Hepatocyte (in vitro differentiated cells): Measurements from ENCODE around the gene DNAJC2. TPM values are rescaled to one million over a fixed set of nuclear protein-coding genes. Genes with fewer than 3 reads are reported as not detected.

ENCODE experiments used
- DNase-seq: peaks from one replicate; pipeline ENCODE4 v3.0.0-alpha.2; 2016; ENCODE audit warnings: low spot score
- H2AFZ ChIP-seq: fragments of 200-600 bp; sonication (generic); 2 replicates; pipeline ENCODE4 v1.6.0; 2016; ENCODE audit warnings: antibody characterized with exemption, mild to moderate bottlenecking
- H3K27ac ChIP-seq: fragments of 200-600 bp; sonication (generic); 2 replicates; pipeline ENCODE4 v1.5.1; 2016; ENCODE audit warnings: mild to moderate bottlenecking
- H3K27me3 ChIP-seq: fragments of 200-600 bp; sonication (generic); 2 replicates; pipeline ENCODE4 v1.6.1; 2016
- H3K36me3 ChIP-seq: fragments of 200-600 bp; sonication (generic); replicated peaks from 2 replicates; pipeline ENCODE4 v1.5.1; 2016; ENCODE audit warnings: low read depth; ENCODE audit not compliant: insufficient read depth
- H3K4me1 ChIP-seq: fragments of 200-600 bp; sonication (generic); 2 replicates; pipeline ENCODE4 v1.5.1; 2016; ENCODE audit warnings: mild to moderate bottlenecking, moderate library complexity; ENCODE audit not compliant: insufficient read depth
- H3K4me2 ChIP-seq: fragments of 200-600 bp; sonication (generic); 2 replicates; pipeline ENCODE4 v1.6.0; 2016
- H3K4me3 ChIP-seq: fragments of 200-600 bp; sonication (generic); 2 replicates; pipeline ENCODE4 v1.5.1; 2016; ENCODE audit warnings: mild to moderate bottlenecking
- H3K79me2 ChIP-seq: fragments of 200-600 bp; sonication (generic); 2 replicates; pipeline ENCODE4 v1.6.0; 2017; ENCODE audit warnings: mild to moderate bottlenecking
- H3K9me2 ChIP-seq: fragments of 200-600 bp; sonication (generic); replicated peaks from 2 replicates; pipeline ENCODE4 v1.6.0; 2017; ENCODE audit warnings: mild to moderate bottlenecking; ENCODE audit not compliant: insufficient read depth
- H3K9me3 ChIP-seq: fragments of 200-600 bp; sonication (generic); 2 replicates; pipeline ENCODE4 v1.5.1; 2016; ENCODE audit warnings: low read depth, mild to moderate bottlenecking
- H4K20me1 ChIP-seq: fragments of 200-600 bp; sonication (generic); 2 replicates; pipeline ENCODE4 v1.6.0; 2016; ENCODE audit warnings: mild to moderate bottlenecking; ENCODE audit not compliant: insufficient read depth, poor library complexity, severe bottlenecking
- EZH2 ChIP-seq: fragments of 200-600 bp; sonication (generic); IDR thresholded peaks from 2 replicates; pipeline ENCODE4 v1.6.1; 2016; ENCODE audit warnings: antibody characterized with exemption, mild to moderate bottlenecking, borderline replicate concordance
- EZH2phosphoT487 ChIP-seq: fragments of 200-600 bp; sonication (generic); IDR thresholded peaks from one replicate; pipeline ENCODE4 v1.6.1; 2018; ENCODE audit warnings: antibody characterized with exemption, mild to moderate bottlenecking, low read depth, moderate library complexity; ENCODE audit not compliant: unreplicated experiment, severe bottlenecking
- WGBS: methylation state at CpG from one replicate; pipeline ENCODE4 v1.1.6; 2016; ENCODE audit warnings: low lambda C conversion rate; ENCODE audit errors: missing lambda C conversion rate; 5-methylcytosine and 5-hydroxymethylcytosine counted together
- polyA plus RNA-seq: library from polyadenylated mRNA; unstranded; fragments of >200 nt; fragmentation: Nextera tagmentation; extraction: Ambion mirVana; gene quantifications from 2 replicates; pipeline ENCODE4 v1.2.1, GENCODE V29; 2016
- total RNA-seq: library from RNA; depleted of rRNA; stranded (reverse); fragments of >200 nt; gene quantifications from 2 replicates; pipeline ENCODE4 v1.2.3, GENCODE V29; 2014
- TF ChIP-seq, protein P1 (sequence below): fragments of 200-600 bp; sonication (generic); IDR thresholded peaks from 2 replicates; pipeline ENCODE4 v1.5.1; 2016; ENCODE audit warnings: antibody characterized with exemption, mild to moderate bottlenecking; ENCODE audit not compliant: poor library complexity

Gene DNAJC2, protein sequence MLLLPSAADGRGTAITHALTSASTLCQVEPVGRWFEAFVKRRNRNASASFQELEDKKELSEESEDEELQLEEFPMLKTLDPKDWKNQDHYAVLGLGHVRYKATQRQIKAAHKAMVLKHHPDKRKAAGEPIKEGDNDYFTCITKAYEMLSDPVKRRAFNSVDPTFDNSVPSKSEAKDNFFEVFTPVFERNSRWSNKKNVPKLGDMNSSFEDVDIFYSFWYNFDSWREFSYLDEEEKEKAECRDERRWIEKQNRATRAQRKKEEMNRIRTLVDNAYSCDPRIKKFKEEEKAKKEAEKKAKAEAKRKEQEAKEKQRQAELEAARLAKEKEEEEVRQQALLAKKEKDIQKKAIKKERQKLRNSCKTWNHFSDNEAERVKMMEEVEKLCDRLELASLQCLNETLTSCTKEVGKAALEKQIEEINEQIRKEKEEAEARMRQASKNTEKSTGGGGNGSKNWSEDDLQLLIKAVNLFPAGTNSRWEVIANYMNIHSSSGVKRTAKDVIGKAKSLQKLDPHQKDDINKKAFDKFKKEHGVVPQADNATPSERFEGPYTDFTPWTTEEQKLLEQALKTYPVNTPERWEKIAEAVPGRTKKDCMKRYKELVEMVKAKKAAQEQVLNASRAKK
- total RNA-seq (22.8 and 24.8 TPM in 2 replicates), polyA plus RNA-seq (33.7 and 38.2 TPM in 2 replicates)

DNA sequence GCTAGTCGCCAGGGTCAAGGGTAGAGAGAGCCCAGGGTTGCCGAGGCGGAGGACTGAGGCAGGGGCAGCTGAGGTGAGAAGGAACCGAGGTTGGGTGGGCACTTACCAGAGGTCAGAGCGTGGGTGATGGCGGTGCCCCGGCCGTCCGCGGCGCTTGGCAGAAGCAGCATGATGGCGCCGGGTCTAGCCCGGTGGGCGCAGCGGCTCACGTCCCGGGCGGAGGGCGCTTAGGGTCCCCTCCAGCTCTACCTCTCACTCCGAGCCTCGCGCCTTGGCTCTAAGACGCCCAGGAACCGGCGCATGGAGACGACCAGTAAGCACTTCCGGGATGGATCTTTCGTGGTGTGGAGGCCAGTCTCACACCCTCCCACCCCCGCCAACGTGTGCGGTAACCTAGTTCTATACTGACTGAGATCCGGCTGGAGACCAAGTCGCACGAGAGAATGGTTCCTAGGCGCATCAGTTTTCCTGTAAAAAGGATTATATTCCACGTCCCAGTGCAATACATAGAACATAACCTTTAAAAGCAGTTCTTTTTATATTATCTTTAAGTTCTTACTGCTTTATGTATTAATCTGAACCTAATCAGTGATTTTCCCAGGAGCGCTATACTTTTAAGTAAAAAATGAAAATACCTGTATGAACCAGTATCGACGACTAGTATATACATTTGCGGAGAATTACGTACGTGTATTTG lies at the start of gene DNAJC2:
TSS of gene DNAJC2 (minus strand) at position 315 of the 697 bp plus-strand sequence. CDS start at position 170, 145 bp downstream.
- 13% methylated on average over 43 of the region's 43 CpGs for WGBS
- no peaks in the 10 kb centered on the region for H3K27me3 ChIP-seq
- H3K4me1 ChIP-seq, result peaks cover 22% of the 10 kb centered on the region
- peak within 1 kb of the TSS; percentile 95 for H3K27ac ChIP-seq
- no peaks in the 10 kb centered on the region for H3K9me3 ChIP-seq
- H3K79me2 ChIP-seq, result peaks cover 68% of the 10 kb centered on the region
- H3K4me2 ChIP-seq, result peak within 1 kb of the TSS; percentile 78
- H3K36me3 ChIP-seq, result no peaks in the 10 kb centered on the region
- no peaks in the 10 kb centered on the region for H3K9me2 ChIP-seq
- H2AFZ ChIP-seq, result peak within 1 kb of the TSS; percentile 97
- peaks cover 12% of the 10 kb centered on the region for H4K20me1 ChIP-seq
- TF ChIP-seq EZH2phosphoT487 (no peak), EZH2 (no peak)
- TF ChIP-seq, protein P1, sequence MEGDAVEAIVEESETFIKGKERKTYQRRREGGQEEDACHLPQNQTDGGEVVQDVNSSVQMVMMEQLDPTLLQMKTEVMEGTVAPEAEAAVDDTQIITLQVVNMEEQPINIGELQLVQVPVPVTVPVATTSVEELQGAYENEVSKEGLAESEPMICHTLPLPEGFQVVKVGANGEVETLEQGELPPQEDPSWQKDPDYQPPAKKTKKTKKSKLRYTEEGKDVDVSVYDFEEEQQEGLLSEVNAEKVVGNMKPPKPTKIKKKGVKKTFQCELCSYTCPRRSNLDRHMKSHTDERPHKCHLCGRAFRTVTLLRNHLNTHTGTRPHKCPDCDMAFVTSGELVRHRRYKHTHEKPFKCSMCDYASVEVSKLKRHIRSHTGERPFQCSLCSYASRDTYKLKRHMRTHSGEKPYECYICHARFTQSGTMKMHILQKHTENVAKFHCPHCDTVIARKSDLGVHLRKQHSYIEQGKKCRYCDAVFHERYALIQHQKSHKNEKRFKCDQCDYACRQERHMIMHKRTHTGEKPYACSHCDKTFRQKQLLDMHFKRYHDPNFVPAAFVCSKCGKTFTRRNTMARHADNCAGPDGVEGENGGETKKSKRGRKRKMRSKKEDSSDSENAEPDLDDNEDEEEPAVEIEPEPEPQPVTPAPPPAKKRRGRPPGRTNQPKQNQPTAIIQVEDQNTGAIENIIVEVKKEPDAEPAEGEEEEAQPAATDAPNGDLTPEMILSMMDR, result no peak
- DNase-seq, result peak; percentile 93
- peak within 1 kb of the TSS; percentile 78 for H3K4me3 ChIP-seq

- H2AFZ ChIP-seq, result no peak overlapping the region
- peak overlapping the region; percentile 3 for H3K27ac ChIP-seq
Measured at GRCh38 chr7:103391976-103392375, 47.4 kb upstream of the DNAJC2 start.

DNA sequence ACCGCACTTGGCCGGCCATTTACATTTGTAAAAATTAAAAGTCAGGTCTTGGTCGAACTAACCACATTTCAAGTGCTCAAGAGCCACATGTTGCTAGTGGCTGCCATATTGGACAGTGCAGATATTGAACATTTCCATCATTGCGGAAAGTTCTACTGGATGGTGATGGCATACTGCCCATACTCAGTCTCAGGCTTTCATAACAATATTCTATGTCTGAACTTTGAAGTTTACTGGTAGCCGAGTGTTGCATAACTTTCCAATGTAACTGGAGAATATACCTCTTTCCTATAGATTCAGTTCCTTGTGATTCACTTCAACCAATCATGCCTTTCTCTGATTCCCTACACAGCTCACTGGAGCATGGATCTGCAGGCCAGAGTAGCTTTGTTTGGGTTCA lies 46.6 kb upstream of the DNAJC2 start:
- TF ChIP-seq EZH2phosphoT487 (no peak), EZH2 (no peak)
- TF ChIP-seq, protein P1, result no peak
- H3K4me3 ChIP-seq, result no peak overlapping the region
- no peak overlapping the region for H2AFZ ChIP-seq
- H3K27ac ChIP-seq, result no peak overlapping the region
- no peaks in the 10 kb centered on the region for H4K20me1 ChIP-seq
- no peaks in the 10 kb centered on the region for H3K27me3 ChIP-seq
- no peaks in the 10 kb centered on the region for H3K79me2 ChIP-seq
- H3K36me3 ChIP-seq, result no peaks in the 10 kb centered on the region
- DNase-seq, result no peak
- H3K4me1 ChIP-seq, result peaks cover 3% of the 10 kb centered on the region
- no peak overlapping the region for H3K4me2 ChIP-seq
- no peaks in the 10 kb centered on the region for H3K9me2 ChIP-seq
- WGBS, result 95% methylated on average over 5 of the region's 5 CpGs
- no peaks in the 10 kb centered on the region for H3K9me3 ChIP-seq

More at GRCh38 chr7:103391976-103392375, 47.4 kb upstream of the DNAJC2 start:
- no peak for DNase-seq
- Histone ChIP-seq H4K20me1 (no peaks in the 10 kb centered on the region), H3K4me1 (peaks cover 3% of the 10 kb centered on the region), H3K36me3 (no peaks in the 10 kb centered on the region), H3K27me3 (no peaks in the 10 kb centered on the region), H3K4me3 (no peak overlapping the region), H3K4me2 (no peak overlapping the region), H3K9me3 (no peaks in the 10 kb centered on the region), H3K79me2 (no peaks in the 10 kb centered on the region), H3K9me2 (no peaks in the 10 kb centered on the region)
- 65% methylated on average over 2 of the region's 2 CpGs for WGBS
- TF ChIP-seq, protein P1, result no peak
- no peak for TF ChIP-seq EZH2
- no peak for TF ChIP-seq EZH2phosphoT487
